ENCODE data around the gene CSHL1.

CSHL1 gene

DNA sequence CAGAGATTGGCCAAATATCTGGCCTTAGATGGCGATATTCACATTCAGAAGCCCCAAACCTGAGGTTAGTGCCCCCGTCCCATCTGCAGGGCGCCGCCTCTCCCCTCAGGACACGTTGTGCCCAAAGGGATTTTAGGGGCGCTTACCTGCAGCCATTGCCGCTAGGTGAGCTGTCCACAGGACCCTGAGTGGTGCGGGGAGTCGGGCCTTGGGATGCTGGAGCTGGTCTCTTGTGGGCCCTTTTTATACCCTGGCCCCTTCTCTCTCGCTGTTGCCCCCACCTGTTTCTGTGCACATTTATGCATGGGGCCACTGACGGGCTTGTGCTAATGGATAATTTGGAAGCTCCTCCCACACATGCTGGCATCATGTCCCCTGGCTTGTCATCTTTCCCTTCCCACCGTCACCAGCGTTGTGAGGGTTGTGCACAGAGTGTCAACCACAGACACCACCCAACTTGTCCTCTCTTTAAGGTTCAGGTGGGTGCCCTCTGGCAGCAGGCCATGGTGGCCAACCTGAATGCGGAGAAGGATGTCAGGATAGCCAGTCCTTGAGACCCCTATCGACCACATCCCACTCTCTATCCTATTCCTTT lies at the start of gene CSHL1:
TSS of gene CSHL1 (minus strand) at position 218 of the 595 bp plus-strand sequence. CDS start at position 156, 62 bp downstream.
- no peak for DNase-seq

DNA sequence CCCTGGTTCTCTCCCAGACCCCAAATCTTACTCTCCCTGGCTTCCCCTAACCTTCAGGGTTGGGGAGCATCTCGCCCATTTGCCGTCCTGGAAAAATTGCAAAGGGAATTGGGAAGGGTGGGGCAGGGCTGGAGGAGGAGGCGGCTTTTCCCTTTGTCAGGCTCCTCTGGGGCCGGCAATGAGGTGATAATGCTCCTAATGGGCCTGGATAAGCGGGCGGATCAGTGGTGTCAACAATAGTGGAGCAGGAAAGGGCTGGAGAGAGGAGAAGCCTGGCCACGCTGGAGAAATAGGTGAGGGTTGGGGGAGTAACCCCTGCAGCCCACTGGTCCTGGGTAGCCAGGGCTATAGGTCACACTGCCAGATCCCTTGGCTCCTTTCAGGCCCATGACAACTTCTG lies 49.4 kb upstream of the CSHL1 start:
- DNase-seq: no peak

DNA sequence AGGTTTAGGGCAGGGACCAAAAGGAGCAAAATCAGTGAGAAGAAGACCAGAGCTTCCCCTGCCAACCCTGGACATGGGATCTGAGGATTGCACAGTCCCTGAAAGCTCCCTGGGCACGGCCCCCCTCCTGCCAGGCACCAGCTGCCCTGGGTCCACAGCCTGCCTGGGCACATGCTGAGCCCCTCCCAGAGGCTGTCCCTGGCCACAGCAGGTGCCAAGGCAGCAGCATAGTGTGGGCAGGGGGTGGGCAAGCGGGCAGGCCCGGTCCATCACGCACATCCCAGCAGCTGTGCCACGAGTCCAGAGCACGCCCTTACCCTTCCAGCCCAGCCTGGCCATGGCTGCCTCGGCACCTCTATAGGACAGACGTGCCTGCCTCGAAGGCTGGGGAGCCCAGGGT lies 48.9 kb upstream of the CSHL1 start:
- no peak for DNase-seq

DNA sequence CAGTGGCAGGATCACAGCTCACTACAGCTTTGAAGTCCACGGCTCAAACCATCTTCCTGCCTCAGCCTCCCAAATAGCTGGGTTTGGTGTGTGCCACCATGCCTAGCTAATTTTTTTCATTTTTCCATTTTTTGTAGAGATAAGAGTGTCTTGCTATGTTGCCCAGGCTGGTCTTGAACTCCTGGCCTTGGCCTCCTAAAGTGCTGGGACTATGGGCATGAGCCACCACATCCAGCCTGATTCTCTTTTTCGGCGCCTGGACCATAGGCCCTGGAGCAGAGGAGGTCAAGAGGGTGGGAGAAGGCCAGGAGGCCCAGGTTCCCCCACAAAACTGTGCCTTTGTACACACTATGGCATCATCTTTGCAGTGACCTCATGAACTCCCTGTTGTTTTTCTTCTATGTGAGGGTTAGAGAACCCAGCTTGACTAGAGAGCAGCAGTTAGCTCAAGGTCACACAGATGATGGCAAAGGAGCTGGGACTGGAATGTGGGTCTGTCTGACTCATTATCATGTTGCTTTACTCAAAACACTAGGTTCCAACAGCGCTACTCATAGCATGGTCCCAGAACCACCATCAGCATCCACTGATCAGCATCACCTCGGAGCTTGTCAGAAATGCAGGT lies 45.4 kb upstream of the CSHL1 start:
- no peak for DNase-seq

DNA sequence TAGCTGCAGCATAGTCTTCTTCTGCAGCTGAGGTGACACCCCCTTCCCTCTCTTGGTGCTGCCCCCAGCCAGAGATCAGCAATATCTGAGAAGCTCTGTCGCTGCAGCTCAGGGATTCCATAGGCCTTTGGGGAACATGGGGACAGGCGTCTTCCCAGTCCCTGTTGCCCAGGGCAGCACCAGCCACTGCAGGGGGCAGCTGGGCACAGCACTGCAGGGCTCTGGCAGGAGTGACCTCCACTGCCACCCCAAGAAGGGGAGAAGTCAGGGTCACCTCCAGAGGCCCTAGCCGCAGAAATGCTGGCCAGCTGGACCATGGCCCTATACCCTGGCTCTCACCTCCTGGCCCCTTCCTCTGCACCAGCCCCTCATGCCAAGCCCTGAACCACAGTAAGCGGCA lies 44.7 kb upstream of the CSHL1 start:
- no peak for DNase-seq

DNA sequence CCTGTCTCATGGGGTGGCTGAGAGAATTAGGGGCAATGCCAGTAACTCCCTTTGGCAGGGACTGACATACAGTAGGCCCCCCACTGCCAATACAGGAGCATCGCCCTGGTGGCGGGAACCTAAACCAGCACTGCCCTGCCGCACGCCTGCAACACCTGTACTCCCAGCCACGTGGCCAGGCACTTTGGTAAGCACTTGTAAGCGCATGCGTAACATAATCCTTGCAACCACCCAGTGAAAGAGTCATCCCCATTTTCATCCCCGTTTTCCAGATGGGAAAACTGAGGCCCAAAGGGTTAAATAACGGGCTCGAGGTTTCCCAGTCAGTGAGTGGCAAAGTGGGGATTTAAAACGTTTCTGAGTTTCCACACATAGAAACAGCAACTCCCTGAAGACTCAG lies 44.2 kb upstream of the CSHL1 start:
- no peak for DNase-seq

DNA sequence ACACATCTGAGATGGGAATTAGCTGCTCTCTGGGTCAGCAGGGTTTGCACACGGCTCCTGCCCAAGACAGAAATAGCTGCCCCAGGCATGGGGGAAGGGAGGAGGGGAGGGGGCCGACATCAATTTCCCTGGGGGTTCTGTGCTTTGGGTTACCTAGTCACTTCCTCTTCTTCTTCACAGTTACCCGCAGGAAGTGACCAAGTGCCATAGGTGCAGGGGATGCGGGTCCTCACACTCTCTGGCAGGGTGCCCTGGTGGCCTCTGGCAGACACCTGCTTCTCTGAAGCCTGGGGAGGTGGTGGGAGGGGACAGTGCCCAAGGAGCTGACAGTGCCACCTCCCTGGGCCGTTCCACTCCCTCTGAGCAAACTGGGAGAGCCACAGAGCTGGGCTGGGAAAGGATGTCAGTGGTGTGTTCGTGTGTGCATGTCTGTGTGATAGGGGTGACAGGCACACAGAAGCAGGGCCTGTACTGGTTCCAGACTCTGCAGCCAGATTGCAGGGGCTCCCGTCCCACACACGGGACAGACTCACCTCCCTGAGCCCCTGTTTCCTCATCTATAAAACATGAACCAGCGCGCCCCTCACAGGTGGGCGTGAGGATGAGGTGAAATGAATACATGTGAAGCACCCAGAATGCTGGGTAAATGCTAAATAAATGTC lies 43.5 kb upstream of the CSHL1 start:
- peak; percentile 50 to 51 for DNase-seq

DNA sequence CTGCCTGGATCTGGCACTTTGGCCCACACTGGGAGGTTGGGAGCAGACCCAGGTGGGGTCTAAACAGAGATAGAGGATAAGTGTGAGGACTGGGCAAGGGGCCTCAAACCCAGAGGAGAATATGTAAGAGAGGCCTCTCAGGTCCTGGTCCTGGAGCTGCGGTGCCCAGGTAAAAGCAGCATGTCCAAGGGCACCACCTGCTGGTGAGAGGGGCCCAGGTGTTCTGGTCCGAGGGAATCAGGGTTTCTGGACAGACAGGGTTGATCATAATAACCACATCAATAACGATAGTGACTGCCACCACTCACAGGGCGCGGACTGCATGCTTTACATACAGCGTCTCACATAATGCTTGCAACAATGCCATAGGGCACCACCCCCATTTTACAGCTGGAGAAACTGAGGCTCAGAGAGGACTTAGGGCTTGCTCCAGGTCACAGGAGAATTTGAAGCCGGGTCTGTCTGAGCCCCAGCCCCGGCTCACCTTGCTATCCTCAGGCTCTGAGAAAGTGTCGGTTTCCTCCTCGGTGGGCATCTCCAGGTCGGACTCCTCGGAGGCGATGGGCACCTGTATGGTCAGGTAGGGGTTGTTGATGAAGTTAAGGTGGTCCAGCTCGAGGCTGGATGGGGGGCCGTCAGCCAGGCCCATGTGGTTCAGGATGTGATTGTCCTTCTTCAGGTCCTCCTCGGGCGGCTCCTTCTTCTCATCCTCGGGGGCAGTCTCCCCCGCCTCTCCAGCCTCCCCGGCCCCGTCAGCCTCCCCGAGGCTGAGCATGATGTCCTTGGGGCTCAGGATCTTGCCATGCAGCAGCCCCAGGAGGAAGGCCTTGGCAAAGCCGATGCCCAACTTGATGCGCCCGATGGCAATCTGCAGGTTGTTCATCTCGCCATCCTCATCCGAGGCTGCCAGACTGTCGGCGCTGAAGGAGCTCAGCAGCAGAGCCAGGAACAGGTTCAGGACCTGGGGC lies 40.2 kb upstream of the CSHL1 start:
- peak; percentile 50 to 56 for DNase-seq

DNA sequence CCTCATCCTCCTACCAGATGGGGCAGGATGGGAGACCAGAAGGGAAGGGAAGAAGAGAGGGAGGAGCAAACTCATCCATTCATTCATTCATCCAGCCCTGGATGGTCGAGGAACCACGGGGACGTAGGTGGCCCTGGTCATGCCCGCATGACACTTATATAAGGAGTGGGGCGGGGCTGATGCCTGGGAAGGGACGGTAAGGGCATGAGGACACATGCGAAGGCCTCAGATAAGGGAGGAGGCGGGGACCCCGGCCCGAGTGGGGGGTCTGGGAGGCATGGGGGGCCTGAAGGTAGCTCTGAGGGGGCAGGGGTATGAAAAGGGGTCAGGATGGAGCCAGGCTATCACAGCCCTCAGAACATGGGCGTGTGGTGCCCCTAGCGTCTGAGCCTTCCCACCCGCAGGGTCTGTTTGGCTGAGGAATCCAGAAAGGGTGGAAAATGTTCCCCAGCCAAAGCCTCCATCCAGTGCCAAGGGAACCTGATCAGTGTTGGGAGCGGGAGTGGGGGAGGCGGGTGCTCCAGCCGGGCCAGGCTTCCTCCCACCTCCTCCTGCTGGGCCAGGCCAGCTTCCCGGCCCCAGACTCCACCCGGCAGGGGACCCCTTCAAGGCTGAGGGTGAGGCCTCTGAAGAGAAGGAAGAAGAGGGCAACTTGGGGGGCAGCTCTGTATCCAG lies 38.7 kb upstream of the CSHL1 start:
- no peak for DNase-seq

DNA sequence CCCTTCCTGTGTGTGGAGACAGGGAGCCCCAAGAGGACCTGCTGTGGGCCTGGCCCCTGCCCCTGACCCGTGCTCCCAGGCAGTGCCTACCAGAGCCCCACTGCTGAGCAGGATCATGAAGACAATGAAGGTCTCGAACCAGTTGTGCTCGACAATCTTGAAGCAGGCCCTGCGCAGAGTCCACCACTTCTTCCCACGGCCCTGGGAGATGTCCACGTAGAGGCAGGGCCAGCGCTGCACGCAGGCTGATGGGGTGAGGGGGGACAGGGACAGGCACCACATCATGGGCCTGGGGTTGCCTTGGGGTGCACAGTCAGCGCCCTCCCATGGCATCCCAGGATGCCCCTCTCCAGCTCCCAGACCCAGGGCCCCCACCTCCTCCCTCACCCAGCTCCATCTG lies 37.5 kb upstream of the CSHL1 start:
- DNase-seq: no peak

DNA sequence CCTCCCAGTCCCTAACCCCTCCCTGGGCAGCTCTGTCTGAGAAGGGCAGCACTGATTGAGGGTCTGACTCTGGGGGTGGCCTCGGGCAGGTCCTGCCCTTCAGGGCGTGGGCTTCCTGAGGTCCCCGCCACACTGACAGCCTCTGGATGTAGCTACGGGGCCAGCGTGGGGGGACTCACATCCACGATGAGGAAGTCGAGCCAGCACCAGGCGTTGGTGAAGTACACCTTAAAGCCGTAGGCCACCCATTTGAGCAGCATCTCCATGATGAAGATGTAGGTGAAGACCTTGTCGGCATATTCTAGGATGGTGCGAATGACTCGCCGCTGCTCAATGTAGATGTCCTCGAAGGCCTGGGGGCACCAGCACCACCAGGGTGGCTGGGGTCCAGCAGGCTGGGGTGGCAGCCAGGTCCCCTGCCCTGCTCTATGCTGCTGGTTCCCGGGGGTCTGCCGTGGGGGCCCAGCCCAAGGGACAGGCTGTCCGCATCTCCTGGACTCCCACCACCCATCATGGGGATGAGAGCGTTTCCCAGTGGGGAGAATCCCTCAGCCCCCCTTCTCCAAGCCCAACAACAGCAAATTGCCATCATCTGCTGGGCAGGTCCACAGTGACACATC lies 36.8 kb upstream of the CSHL1 start:
- DNase-seq: no peak

DNA sequence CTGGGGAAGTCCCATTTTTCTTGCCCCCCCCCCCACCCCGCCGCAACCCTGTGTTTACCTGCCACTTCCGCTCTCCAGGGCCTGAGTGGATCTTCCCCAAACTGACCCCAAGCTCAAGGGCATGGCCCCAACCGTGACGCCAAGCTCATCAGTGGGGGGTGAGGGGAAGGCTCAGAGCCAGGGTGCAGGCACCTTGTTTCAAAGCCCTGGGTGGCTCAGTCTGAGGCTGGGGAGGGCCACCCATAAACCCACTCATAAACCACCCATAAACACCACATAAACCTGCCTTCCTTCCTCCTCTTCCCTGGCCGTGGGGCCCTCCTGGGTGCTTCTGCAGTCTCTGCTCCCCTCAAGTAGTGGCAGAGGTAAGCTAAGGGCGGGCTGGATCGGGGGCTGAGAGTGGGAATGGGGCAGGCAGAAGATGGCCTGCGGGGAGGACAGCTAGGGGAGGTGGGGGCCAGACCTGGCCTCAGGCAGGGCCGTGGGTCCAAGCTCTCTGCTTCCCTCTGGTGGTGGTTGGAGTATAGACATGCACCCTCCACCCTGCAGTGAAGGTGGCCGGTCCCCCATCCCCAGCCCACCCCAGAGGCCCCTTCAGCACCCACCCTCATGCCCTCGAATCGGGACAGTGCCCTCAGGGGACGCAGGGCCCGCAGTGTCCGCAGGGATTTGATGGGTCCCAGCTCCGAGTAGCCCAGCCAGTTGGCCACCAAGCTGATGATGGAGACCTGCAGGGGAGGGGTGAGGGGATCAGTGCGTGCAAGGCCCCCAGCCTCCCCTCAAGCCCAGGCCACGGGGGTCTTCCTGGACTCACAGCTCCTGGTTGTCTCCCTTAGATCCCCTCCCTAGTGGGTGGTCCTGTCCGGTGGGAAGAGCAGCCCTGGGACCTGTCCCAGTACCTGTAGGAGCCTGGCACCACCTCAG lies 35.6 kb upstream of the CSHL1 start:
- DNase-seq: peak; percentile 74 to 78

DNA sequence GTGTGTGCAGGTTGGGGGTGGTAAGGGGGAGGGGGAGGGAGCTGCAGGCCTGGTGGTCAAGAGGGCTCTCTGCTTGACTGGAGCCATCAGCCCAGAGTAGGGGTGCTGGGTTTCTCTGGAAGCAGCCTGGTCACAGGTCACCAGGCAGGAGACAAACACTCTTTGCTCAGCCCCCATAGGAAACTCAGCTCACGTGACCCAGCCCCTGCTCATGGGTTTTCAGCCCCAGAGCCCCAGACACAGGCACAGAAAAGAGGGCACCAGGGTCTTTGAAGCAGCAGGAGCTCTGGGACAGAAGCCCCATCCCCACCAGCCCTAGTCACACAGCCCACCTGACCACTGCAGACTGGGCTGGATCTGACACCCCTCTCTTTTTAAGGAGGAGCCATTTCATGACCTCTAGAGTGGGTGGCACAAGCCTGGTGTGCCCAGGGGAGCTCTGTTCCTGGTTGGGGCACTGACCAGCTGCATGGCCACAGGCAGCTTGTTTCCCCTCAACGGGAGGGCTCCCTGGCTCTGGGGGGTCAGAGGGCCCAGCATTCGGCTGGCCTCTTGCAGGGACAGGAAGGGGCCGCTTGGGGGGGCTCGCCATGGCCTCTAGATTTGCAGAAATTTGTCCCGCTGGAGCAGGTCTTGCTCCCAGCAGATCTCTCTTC lies 34.9 kb upstream of the CSHL1 start:
- no peak for DNase-seq

DNA sequence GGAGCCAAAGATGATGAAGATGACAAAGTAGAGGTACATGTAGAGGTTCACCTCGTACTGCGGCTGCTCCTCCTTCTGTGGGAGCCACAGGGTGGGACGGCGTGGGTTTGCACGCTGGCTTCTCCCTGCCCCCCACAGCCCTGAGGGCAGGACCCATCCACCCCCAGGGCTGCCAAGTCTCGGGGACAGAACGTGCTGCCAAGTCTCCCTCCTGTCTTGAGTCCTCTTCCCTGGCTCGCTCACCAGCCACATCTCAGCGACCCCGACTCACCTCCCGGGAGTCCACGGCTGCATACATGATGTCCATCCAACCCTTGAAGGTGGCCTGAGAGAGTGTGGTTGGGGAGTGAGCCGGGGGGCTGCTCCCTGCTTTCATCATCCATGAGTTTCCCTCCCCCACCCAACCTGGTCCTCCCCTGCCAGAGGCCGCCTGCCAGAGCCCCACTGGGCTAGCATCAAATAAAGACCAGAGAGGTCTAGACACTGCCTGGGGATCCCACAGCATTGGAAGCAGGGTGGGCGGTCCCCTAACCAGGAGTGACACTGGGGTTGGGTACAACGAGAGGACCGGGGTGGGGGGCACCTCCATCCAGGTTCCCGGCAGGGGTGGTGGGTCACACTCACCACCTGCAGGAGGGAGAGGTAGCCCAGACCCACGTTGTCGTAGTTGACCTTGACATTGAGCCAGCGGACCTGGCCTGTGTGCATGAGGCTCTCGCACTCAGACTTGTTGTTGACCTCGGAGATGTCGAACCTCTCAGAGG lies 33.9 kb upstream of the CSHL1 start:
- no peak for DNase-seq

DNA sequence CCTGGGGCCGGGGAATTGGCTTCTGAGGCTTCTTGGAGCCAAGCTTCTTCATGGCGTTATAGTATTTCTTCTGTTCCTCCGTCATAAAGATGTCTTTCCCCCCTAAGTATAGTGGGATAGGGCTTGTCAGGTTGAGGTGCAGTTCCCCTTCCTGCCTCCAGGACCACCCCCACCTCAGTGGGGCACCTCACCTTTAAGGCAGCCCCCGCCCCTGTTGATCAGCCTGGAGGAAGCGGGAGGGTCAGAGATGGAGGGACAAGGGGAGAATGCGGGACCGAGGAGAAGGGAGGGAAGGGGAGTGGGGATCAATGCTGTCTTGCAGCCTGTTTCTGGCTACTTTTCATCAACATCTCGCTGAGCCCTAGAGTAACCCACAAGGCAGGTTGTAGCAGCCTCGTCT lies 32.7 kb upstream of the CSHL1 start:
- DNase-seq: no peak

DNA sequence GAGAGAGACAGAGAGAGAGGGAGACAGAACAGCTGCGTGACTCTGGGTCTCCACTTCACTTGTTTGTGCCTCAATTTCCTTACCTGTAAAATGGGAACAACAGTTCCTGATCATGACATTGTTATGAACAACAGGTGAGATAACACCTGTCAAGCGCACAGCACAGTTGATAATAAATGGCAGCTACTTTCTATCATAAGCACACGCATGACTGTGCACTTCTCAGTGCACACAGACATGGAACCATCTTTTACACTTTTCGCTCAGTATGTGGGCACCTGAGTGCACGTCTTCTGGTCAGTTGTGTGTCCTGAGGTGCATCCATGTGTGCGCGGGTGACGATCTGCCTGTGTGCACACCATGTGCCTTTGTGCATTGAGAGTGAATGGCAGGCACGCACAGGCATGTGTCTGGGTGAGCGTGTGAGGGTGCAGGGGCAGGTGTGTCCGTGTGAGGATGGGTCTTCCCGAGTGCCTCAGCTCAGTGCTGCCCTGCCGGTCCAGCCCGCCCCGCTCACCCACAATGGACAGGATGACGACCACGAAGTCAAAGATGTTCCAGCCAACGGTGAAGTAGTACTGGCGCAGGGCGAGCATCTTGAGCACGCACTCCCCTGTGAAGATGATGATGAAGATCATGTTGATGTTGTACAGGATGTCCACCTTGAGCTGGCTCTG lies 31.4 kb upstream of the CSHL1 start:
- no peak for DNase-seq

DNA sequence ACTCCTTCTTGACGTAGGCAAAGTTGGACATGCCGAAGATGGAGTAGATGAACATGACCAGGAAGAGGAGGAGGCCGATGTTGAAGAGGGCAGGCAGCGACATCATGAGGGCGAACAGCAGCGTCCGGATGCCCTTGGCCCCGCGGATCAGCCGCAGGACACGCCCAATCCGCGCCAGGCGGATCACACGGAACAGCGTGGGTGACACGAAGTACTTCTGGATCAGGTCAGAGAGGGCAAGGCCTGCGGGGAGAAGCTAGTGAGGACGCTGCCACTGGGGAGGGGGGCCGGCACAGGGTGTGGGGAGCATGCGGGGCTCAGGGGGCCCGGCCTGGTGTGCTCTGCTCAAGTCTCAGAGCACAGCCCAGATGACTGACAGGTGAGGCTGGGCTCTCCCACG lies 30.7 kb upstream of the CSHL1 start:
- DNase-seq: no peak

DNA sequence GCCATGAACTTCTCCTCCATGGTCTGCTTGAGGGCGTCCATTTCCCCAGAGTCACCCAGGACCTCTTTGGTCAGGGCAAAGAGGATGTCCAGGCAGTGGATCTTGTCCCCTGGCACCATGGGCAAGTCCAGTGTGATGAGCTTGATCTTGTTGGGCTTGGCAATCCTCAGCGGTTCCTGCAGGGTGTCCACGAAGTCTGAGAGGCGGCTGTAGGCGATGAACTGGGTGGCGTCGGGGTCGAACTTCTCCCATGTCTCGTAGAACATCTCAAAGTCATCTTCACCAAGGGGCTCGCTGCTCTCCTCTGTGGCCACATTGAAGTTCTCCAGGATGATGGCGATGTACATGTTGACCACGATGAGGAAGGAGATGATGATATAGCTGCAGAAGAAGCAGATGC lies 30.1 kb upstream of the CSHL1 start:
- DNase-seq: no peak

DNA sequence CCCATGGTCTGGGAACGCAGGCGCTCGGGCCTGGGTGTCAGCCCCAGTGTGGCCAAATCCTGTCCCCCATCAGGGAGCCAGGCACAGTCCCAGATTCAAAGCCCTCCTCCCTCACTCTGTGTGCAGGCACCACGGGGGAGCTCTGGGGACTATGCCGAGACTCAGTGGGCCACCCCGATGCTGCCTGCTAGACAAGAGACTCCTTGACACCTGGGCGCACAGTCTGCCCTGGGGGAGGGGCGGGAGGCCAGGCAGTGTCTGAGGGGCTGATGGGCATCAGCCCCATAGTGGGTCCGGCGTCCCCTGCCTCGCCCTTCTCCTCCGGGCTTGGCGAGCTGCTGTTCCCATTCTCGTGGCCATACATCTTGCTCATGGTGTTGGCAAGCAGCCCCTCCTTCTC lies 29.5 kb upstream of the CSHL1 start:
- DNase-seq: no peak

Data from activated T-cell treated with anti-CD3 and anti-CD28 coated beads, Interleukin-2, amount 50 U/mL, for 48 hours (primary cell).